GM12891 (cell line): Measurements from ENCODE around the gene CGNL1.

Source experiments
- POLR2A ChIP-seq: IDR thresholded peaks from 2 replicates; pipeline ENCODE4 v1.6.1; 2011; ENCODE audit warnings: low read depth, low read length, control low read depth
- POLR2AphosphoS5 ChIP-seq: IDR thresholded peaks from 2 replicates; pipeline ENCODE4 v1.6.1; 2011; ENCODE audit warnings: low read depth, low read length, control low read depth

- no peak for TF ChIP-seq POLR2AphosphoS5
- no peak for TF ChIP-seq POLR2A
Measured at GRCh38 chr15:57592836-57593420, 216.6 kb downstream of the CGNL1 start.
